Karpas-422 (cell line): ENCODE measurements around the gene RIMOC1. TPM values are rescaled to one million over a fixed set of nuclear protein-coding genes. Genes with fewer than 3 reads are reported as not detected.

Source experiments
- total RNA-seq: library from RNA; depleted of rRNA; stranded (reverse); fragments of >200 nt; shearing (Covaris generic); gene quantifications from 2 replicates; pipeline ENCODE4 v1.2.3, GENCODE V29; 2014; ENCODE audit warnings: low replicate concordance; rRNA removed

Gene RIMOC1
- total RNA-seq, 1 experiment from 2014 or later: 42.9 TPM

Other genes with a start within 250 kb of the RIMOC1 start
- gene OXCT1, start 33.9 kb upstream of the RIMOC1 start, total RNA-seq: 62.8 and 81.3 TPM in 2 replicates
- gene FBXO4, start 20.9 kb downstream of the RIMOC1 start, total RNA-seq: 21.4 and 48.4 TPM in 2 replicates